H54 (cell line): Measurements from ENCODE around the gene NECAB3.

Experiments used
- DNase-seq: peaks from one replicate; pipeline ENCODE4 v3.0.0; 2011; ENCODE audit warnings: low spot score, mixed read lengths; ENCODE audit not compliant: insufficient read length
- FAIRE-seq: peaks from 3 replicates; lab custom pipeline; 2011; peaks lifted over from hg19 to GRCh38; lab: Jason Lieb, UNC
- POLR2A ChIP-seq: IDR thresholded peaks from 2 replicates; pipeline ENCODE4 v1.6.1; 2011; ENCODE audit warnings: low read depth, mild to moderate bottlenecking, low read length

NECAB3 gene

GRCh38 chr20:33630507-33630906 lies 43.7 kb downstream of the NECAB3 start:
- FAIRE-seq (no peak), DNase-seq (no peak)
- no peak for TF ChIP-seq POLR2A

GRCh38 chr20:33629979-33630378 lies 44.2 kb downstream of the NECAB3 start:
- DNase-seq (no peak), FAIRE-seq (no peak)
- TF ChIP-seq POLR2A, result no peak

GRCh38 chr20:33629533-33629932 lies 44.7 kb downstream of the NECAB3 start:
- no peak for TF ChIP-seq POLR2A
- DNase-seq (no peak), FAIRE-seq (no peak)

- no peak for DNase-seq
- TF ChIP-seq POLR2A, result no peak
- no peak for FAIRE-seq
These were observed 46.5 kb downstream of the NECAB3 start for GRCh38 chr20:33627577-33628216.

GRCh38 chr20:33626190-33626589 lies 48.0 kb downstream of the NECAB3 start:
- TF ChIP-seq POLR2A, result no peak
- no peak for FAIRE-seq
- no peak for DNase-seq

GRCh38 chr20:33624399-33624798 lies 49.8 kb downstream of the NECAB3 start:
- DNase-seq (no peak), FAIRE-seq (no peak)
- TF ChIP-seq POLR2A, result no peak

GRCh38 chr20:33622705-33623365 lies 51.4 kb downstream of the NECAB3 start:
- DNase-seq (no peak), FAIRE-seq (no peak)
- no peak for TF ChIP-seq POLR2A

GRCh38 chr20:33621717-33622400 lies 52.4 kb downstream of the NECAB3 start:
- no peak for DNase-seq
- TF ChIP-seq POLR2A, result no peak
- no peak for FAIRE-seq

GRCh38 chr20:33612001-33612400 lies 62.2 kb downstream of the NECAB3 start:
- DNase-seq (no peak), FAIRE-seq (no peak)
- TF ChIP-seq POLR2A, result no peak

- no peak for DNase-seq
- FAIRE-seq, result no peak
- TF ChIP-seq POLR2A, result no peak
These were observed 63.1 kb downstream of the NECAB3 start for GRCh38 chr20:33611106-33611505.

GRCh38 chr20:33609504-33609903 lies 64.7 kb downstream of the NECAB3 start:
- FAIRE-seq (no peak), DNase-seq (no peak)
- TF ChIP-seq POLR2A, result no peak
